CD14-positive monocyte (primary cell): ENCODE measurements around the gene CATSPERZ. TPM values are rescaled to one million over a fixed set of nuclear protein-coding genes. Genes with fewer than 3 reads are reported as not detected.

Experiments used
- DNase-seq, 3 donors: peaks; one replicate each; pipeline ENCODE4 v3.0.0-alpha.2; 2011 to 2022
- H2AFZ ChIP-seq: 2 replicates; pipeline ENCODE4 v1.6.0; 2012; ENCODE audit warnings: mild to moderate bottlenecking, low read depth, low read length, inconsistent platforms; ENCODE audit not compliant: insufficient read depth, poor library complexity, severe bottlenecking
- H3K27ac ChIP-seq, 2 donors: 1 replicate in 1 of 2; 2 replicates in 1 of 2; pipeline ENCODE4 v1.5.1; 2012 to 2013; ENCODE audit warnings: low read length in 2 of 2, control low read depth in 1 of 2, inconsistent platforms in 1 of 2, low read depth in 1 of 2, mild to moderate bottlenecking in 1 of 2
- H3K27me3 ChIP-seq, 2 donors: one replicate each; pipeline versions ENCODE4 v1.6.0 to v1.6.1; 2011 to 2013; ENCODE audit warnings: low read length in 2 of 2; ENCODE audit not compliant: control insufficient read depth in 2 of 2, insufficient read depth in 2 of 2
- H3K36me3 ChIP-seq, 2 donors: replicated peaks in 1 of 2; 1 replicate in 1 of 2; 2 replicates in 1 of 2; pipeline versions ENCODE4 v1.5.1 to v1.6.1; 2012 to 2013; ENCODE audit warnings: low read length in 2 of 2, control low read depth in 1 of 2, inconsistent platforms in 1 of 2, mild to moderate bottlenecking in 1 of 2; ENCODE audit not compliant: insufficient read depth in 2 of 2, control insufficient read depth in 1 of 2
- H3K4me1 ChIP-seq, 2 donors: 1 replicate in 1 of 2; 2 replicates in 1 of 2; pipeline versions ENCODE4 v1.5.1 to v1.6.1; 2012 to 2013; ENCODE audit warnings: low read length in 2 of 2, control low read depth in 1 of 2, inconsistent platforms in 1 of 2, mild to moderate bottlenecking in 1 of 2, moderate library complexity in 1 of 2; ENCODE audit not compliant: insufficient read depth in 2 of 2, control insufficient read depth in 1 of 2
- H3K4me2 ChIP-seq: replicated peaks from 2 replicates; pipeline ENCODE3; 2012; ENCODE audit warnings: low read length, moderate library complexity, mild to moderate bottlenecking; ENCODE audit not compliant: poor library complexity, severe bottlenecking; ENCODE audit errors: extremely low read depth
- H3K4me3 ChIP-seq, 3 experiments: fragments of 200-600 bp in 1 of 3; sonication (generic) in 1 of 3; replicated peaks in 1 of 3; 1 replicate in 2 of 3; 2 replicates in 1 of 3; pipeline ENCODE4 v1.5.1; 2011 to 2013; ENCODE audit warnings: low read length in 3 of 3, mild to moderate bottlenecking in 3 of 3, control low read depth in 2 of 3, low read depth in 2 of 3, inconsistent platforms in 1 of 3, moderate library complexity in 1 of 3
- H3K79me2 ChIP-seq: 2 replicates; pipeline ENCODE4 v1.6.0; 2012; ENCODE audit warnings: mild to moderate bottlenecking, control low read depth, inconsistent platforms, low read length, moderate library complexity; ENCODE audit not compliant: insufficient read depth
- H3K9ac ChIP-seq: 2 replicates; pipeline ENCODE4 v1.6.0; 2017; ENCODE audit warnings: low read length, mild to moderate bottlenecking; ENCODE audit not compliant: insufficient read depth, poor library complexity, severe bottlenecking
- H3K9me3 ChIP-seq, 2 donors: replicated peaks in 1 of 2; 1 replicate in 1 of 2; 2 replicates in 1 of 2; pipeline versions ENCODE4 v1.5.1 to v1.6.1; 2012 to 2013; ENCODE audit warnings: low read length in 2 of 2, control low read depth in 1 of 2; ENCODE audit not compliant: control insufficient read depth in 1 of 2, insufficient read depth in 1 of 2
- H4K20me1 ChIP-seq: 2 replicates; pipeline ENCODE4 v1.6.0; 2012; ENCODE audit warnings: mild to moderate bottlenecking, low read length, control low read depth, moderate library complexity; ENCODE audit not compliant: insufficient read depth
- H3K27ac Mint-ChIP-seq, 7 donors: one replicate each; pipeline ENCODE4 v1.8.0; 2020; ENCODE audit warnings: mild to moderate bottlenecking in 7 of 7, mixed read lengths in 7 of 7, moderate library complexity in 6 of 7, inconsistent platforms in 2 of 7
- H3K27me3 Mint-ChIP-seq, 3 donors: one replicate each; pipeline ENCODE4 v1.8.0; 2021 to 2022; ENCODE audit warnings: low read depth in 3 of 3, mild to moderate bottlenecking in 3 of 3, mixed read lengths in 3 of 3, moderate library complexity in 3 of 3, inconsistent platforms in 1 of 3
- H3K36me3 Mint-ChIP-seq, 2 donors: one replicate each; pipeline ENCODE4 v1.8.0; 2020; ENCODE audit warnings: mixed read lengths in 2 of 2, inconsistent platforms in 1 of 2, mild to moderate bottlenecking in 1 of 2
- H3K4me1 Mint-ChIP-seq: one replicate; pipeline ENCODE4 v1.8.0; 2020; ENCODE audit warnings: mild to moderate bottlenecking, mixed read lengths
- H3K4me3 Mint-ChIP-seq, 2 donors: one replicate each; pipeline ENCODE4 v1.8.0; 2020; ENCODE audit warnings: mild to moderate bottlenecking in 2 of 2, mixed read lengths in 2 of 2, moderate library complexity in 1 of 2
- H3K9me3 Mint-ChIP-seq, 7 donors: one replicate each; pipeline ENCODE4 v1.8.0; 2020 to 2022; ENCODE audit warnings: mixed read lengths in 7 of 7, mild to moderate bottlenecking in 6 of 7, moderate library complexity in 6 of 7, inconsistent platforms in 2 of 7
- CTCF ChIP-seq: fragments of 200-600 bp; IDR thresholded peaks from one replicate; pipeline ENCODE4 v1.8.0; 2022; ENCODE audit warnings: antibody characterized with exemption, mild to moderate bottlenecking
- WGBS: methylation state at CpG from one replicate; pipeline ENCODE4 v1.1.5; 2013; ENCODE audit warnings: missing lambda C conversion rate; ENCODE audit not compliant: insufficient coverage; 5-methylcytosine and 5-hydroxymethylcytosine counted together
- intact Hi-C, 2 donors: fragments of 100-400 bp; cut with micrococcal nuclease; formaldehyde crosslinking; loops; one replicate each; pipeline versions ENCODE4 v1.15.0 to v1.15.1; 2023
- polyA plus RNA-seq, 3 donors: library from polyadenylated mRNA; depleted of rRNA in 1 of 3; unstranded in 2 of 3; stranded (reverse) in 1 of 3; fragments of 300-500 nt in 2 of 3; fragments of >200 nt in 1 of 3; fragmentation: Illumina TruSeq in 2 of 3; gene quantifications; 1 replicate in 2 of 3; 2 replicates in 1 of 3; pipeline ENCODE4 v1.2.3, GENCODE V29; 2012 to 2021

The CATSPERZ gene
- polyA plus RNA-seq, 3 donors = not detected

GRCh38 chr11:64352099-64352994 is 52.2 kb downstream of the CATSPERZ start:
- peaks cover 37 to 81% of the 10 kb centered on the region in 2 donors for H3K36me3 Mint-ChIP-seq

More at GRCh38 chr11:64352099-64352994, 52.2 kb downstream of the CATSPERZ start:
- Histone ChIP-seq H3K4me1 (peaks cover 15 to 24% of the 10 kb centered on the region in 2 donors), H3K27ac (no peak overlapping the region), H3K4me2 (no peak overlapping the region), H3K36me3 (peaks cover 64 to 85% of the 10 kb centered on the region in 2 donors), H3K9ac (no peak overlapping the region), H2AFZ (no peak overlapping the region), H4K20me1 (peaks cover 85% of the 10 kb centered on the region), H3K27me3 (no peaks in the 10 kb centered on the region), H3K9me3 (no peaks in the 10 kb centered on the region), H3K4me3 (no peak overlapping the region), H3K79me2 (peaks cover 1% of the 10 kb centered on the region)
- DNase-seq = no peak
- H3K27me3 Mint-ChIP-seq = no peaks in the 10 kb centered on the region
- peaks cover 0 to 1% (median 0%) of the 10 kb centered on the region in 7 donors for H3K9me3 Mint-ChIP-seq
- H3K4me3 Mint-ChIP-seq = no peak overlapping the region
- peak overlapping the region in 2 of 7 donors; percentile 12 to 54 for H3K27ac Mint-ChIP-seq
- H3K4me1 Mint-ChIP-seq = peaks cover 13% of the 10 kb centered on the region
- WGBS = 92% methylated on average over 30 of the region's 33 CpGs
- intact Hi-C loops = no loop called here
- no peak for TF ChIP-seq CTCF
